Liver (tissue), 9 donors: ENCODE results near the gene AFAP1. TPM values are rescaled to one million over a fixed set of nuclear protein-coding genes. Genes with fewer than 3 reads are reported as not detected.

Source experiments
- DNase-seq: peaks from one replicate; pipeline ENCODE4 v3.0.0-alpha.2; 2017; ENCODE audit warnings: low spot score
- H3K27ac ChIP-seq, 2 donors: one replicate each; pipeline ENCODE4 v1.7.0; 2013; ENCODE audit warnings: inconsistent platforms in 2 of 2, low read length in 2 of 2, control low read depth in 1 of 2, low read depth in 1 of 2, mild to moderate bottlenecking in 1 of 2
- H3K27me3 ChIP-seq, 4 donors: one replicate each; pipeline versions ENCODE4 v1.6.1 to v1.7.0; 2013; ENCODE audit warnings: low read length in 3 of 4, inconsistent platforms in 1 of 4, mild to moderate bottlenecking in 1 of 4, moderate library complexity in 1 of 4; ENCODE audit not compliant: control insufficient read depth in 4 of 4, insufficient read depth in 4 of 4
- H3K36me3 ChIP-seq, 4 donors: one replicate each; pipeline versions ENCODE4 v1.6.1 to v1.7.0; 2013; ENCODE audit warnings: low read length in 3 of 4, mild to moderate bottlenecking in 3 of 4, low read depth in 1 of 4, moderate library complexity in 1 of 4; ENCODE audit not compliant: control insufficient read depth in 4 of 4, insufficient read depth in 3 of 4
- H3K4me1 ChIP-seq, 4 donors: one replicate each; pipeline versions ENCODE4 v1.6.1 to v1.7.0; 2013; ENCODE audit warnings: low read length in 3 of 4, mild to moderate bottlenecking in 3 of 4, moderate library complexity in 1 of 4; ENCODE audit not compliant: control insufficient read depth in 4 of 4, insufficient read depth in 4 of 4
- H3K4me3 ChIP-seq, 3 donors: one replicate each; pipeline versions ENCODE4 v1.6.1 to v1.7.0; 2013; ENCODE audit warnings: low read length in 3 of 3, control low read depth in 1 of 3, low read depth in 1 of 3, mild to moderate bottlenecking in 1 of 3
- H3K9ac ChIP-seq, 2 donors: one replicate each; pipeline ENCODE4 v1.7.0; 2013; ENCODE audit warnings: low read length in 2 of 2, mild to moderate bottlenecking in 2 of 2, moderate library complexity in 2 of 2, control low read depth in 1 of 2, low read depth in 1 of 2
- H3K9me3 ChIP-seq, 4 donors: one replicate each; pipeline versions ENCODE4 v1.6.1 to v1.7.0; 2013; ENCODE audit warnings: low read length in 3 of 4; ENCODE audit not compliant: control insufficient read depth in 4 of 4
- ATF3 ChIP-seq: IDR thresholded peaks from 2 replicates; pipeline ENCODE4 v1.6.1; 2016; ENCODE audit warnings: antibody characterized with exemption
- CTCF ChIP-seq: fragments of 150-350 bp; IDR thresholded peaks from 2 replicates; pipeline ENCODE4 v1.5.1; 2017; ENCODE audit warnings: improper control_type of control experiment, low read depth, low read length; ENCODE audit not compliant: missing input control
- EGR1 ChIP-seq, 2 donors: IDR thresholded peaks; 2 replicates each; pipeline ENCODE4 v1.6.1; 2016 to 2018; ENCODE audit warnings: antibody characterized with exemption in 2 of 2, low read depth in 2 of 2
- GABPA ChIP-seq, 2 donors: IDR thresholded peaks in 1 of 2; conservative IDR thresholded peaks in 1 of 2; 2 replicates each; pipeline ENCODE4 v1.6.1; 2016; ENCODE audit warnings: antibody characterized with exemption in 2 of 2, mild to moderate bottlenecking in 1 of 2, moderate library complexity in 1 of 2
- HNF4A ChIP-seq, 2 donors: conservative IDR thresholded peaks; 2 replicates each; pipeline ENCODE4 v1.6.1; 2016; ENCODE audit warnings: antibody characterized with exemption in 2 of 2, mild to moderate bottlenecking in 2 of 2
- NR2F2 ChIP-seq: IDR thresholded peaks from 2 replicates; pipeline ENCODE4 v1.6.1; 2016; ENCODE audit warnings: antibody characterized with exemption
- RAD21 ChIP-seq, 2 donors: IDR thresholded peaks; 2 replicates each; pipeline ENCODE4 v1.6.1; 2016; ENCODE audit warnings: antibody characterized with exemption in 2 of 2, mild to moderate bottlenecking in 2 of 2
- REST ChIP-seq: IDR thresholded peaks from 2 replicates; pipeline ENCODE4 v1.6.1; 2016; ENCODE audit warnings: antibody characterized with exemption, mild to moderate bottlenecking
- TAF1 ChIP-seq: conservative IDR thresholded peaks from 2 replicates; pipeline ENCODE4 v1.6.1; 2016; ENCODE audit warnings: antibody characterized with exemption, mild to moderate bottlenecking
- YY1 ChIP-seq: IDR thresholded peaks from 2 replicates; pipeline ENCODE4 v1.6.1; 2016; ENCODE audit warnings: antibody characterized with exemption, mild to moderate bottlenecking
- WGBS: extraction: QIAGEN DNeasy Blood & Tissue Kit; methylation state at CpG from one replicate; pipeline ENCODE4 v1.1.7; 2013; 5-methylcytosine and 5-hydroxymethylcytosine counted together
- polyA plus RNA-seq, 2 donors: library from polyadenylated mRNA; stranded (reverse) in 1 of 2; unstranded in 1 of 2; fragments of 200-250 nt in 1 of 2; fragments of >200 nt in 1 of 2; fragmentation: Nextera tagmentation in 1 of 2; extraction: Ambion mirVana in 1 of 2; gene quantifications; one replicate each; pipeline versions ENCODE4 v1.2.1 to v1.2.3, GENCODE V29; 2013 to 2015
- total RNA-seq, 2 donors: library from RNA; depleted of rRNA; stranded (reverse); fragments of >200 nt; gene quantifications; one replicate each; pipeline ENCODE4 v1.2.3, GENCODE V29; 2014
- donor health status: healthy.
- donor health status: healthy.
- donor health status: healthy.
- donor health status: healthy.
- donor health status: healthy.

AFAP1 gene
- total and polyA plus RNA-seq, 4 donors = 0.40 to 3.2 (median 1.6) TPM

- no peak for TF ChIP-seq CTCF
Measured at GRCh38 chr4:7910263-7910896, 29.3 kb downstream of the AFAP1 start (continued).

GRCh38 chr4:7909463-7910262 lies 30.0 kb downstream of the AFAP1 start:
- TF ChIP-seq TAF1 = no peak
- TF ChIP-seq HNF4A (conservative IDR thresholded peaks at IDR 0.05) = no peak
- TF ChIP-seq EGR1 (IDR thresholded peaks at IDR 0.05; ENCODE audit: low read depth in 2 of 2) = no peak
- TF ChIP-seq RAD21 (IDR thresholded peaks at IDR 0.05) = no peak
- no peak for TF ChIP-seq CTCF
- TF ChIP-seq REST = no peak
- no peak for TF ChIP-seq NR2F2
- TF ChIP-seq ATF3 = no peak
- H3K27ac ChIP-seq = no peak overlapping the region

GRCh38 chr4:7908668-7909067 lies 31.0 kb downstream of the AFAP1 start:
- H3K36me3 ChIP-seq = no peaks in the 10 kb centered on the region
- no peak overlapping the region for H3K4me3 ChIP-seq
- no peak overlapping the region for H3K9ac ChIP-seq
- WGBS = 74% methylated on average over 4 of the region's 4 CpGs
- TF ChIP-seq RAD21 (IDR thresholded peaks at IDR 0.05) = no peak
- no peak for TF ChIP-seq GABPA (IDR thresholded peaks at IDR 0.05 in 1 of 2, conservative IDR thresholded peaks at IDR 0.05 in 1 of 2)
- TF ChIP-seq YY1 = no peak
- no peak for TF ChIP-seq CTCF
- no peak for DNase-seq
- no peaks in the 10 kb centered on the region for H3K4me1 ChIP-seq
- H3K9me3 ChIP-seq = no peaks in the 10 kb centered on the region
- H3K27me3 ChIP-seq = no peaks in the 10 kb centered on the region
- no peak overlapping the region for H3K27ac ChIP-seq

More at GRCh38 chr4:7909463-7910262, 30.0 kb downstream of the AFAP1 start:
- no peak for DNase-seq
- Histone ChIP-seq H3K4me1 (no peaks in the 10 kb centered on the region), H3K9ac (no peak overlapping the region), H3K4me3 (no peak overlapping the region), H3K36me3 (no peaks in the 10 kb centered on the region), H3K9me3 (no peaks in the 10 kb centered on the region), H3K27me3 (no peaks in the 10 kb centered on the region)
- 87% methylated on average over 12 of the region's 12 CpGs for WGBS
